Measurements from ENCODE around the gene DNAJC30.

The DNAJC30 gene

GRCh38 chr7:73650524-73650923, 32.7 kb downstream of the DNAJC30 start:
- H3K9me3 Mint-ChIP-seq, result no peaks in the 10 kb centered on the region
- peaks cover 68% of the 10 kb centered on the region for H3K27me3 Mint-ChIP-seq
- H3K4me3 Mint-ChIP-seq, result no peak overlapping the region
- no peak overlapping the region for H3K27ac Mint-ChIP-seq
- H3K4me1 Mint-ChIP-seq (ENCODE audit: low read depth), result peaks cover 4% of the 10 kb centered on the region
- H3K36me3 Mint-ChIP-seq (ENCODE audit: low read depth), result no peaks in the 10 kb centered on the region

DNA sequence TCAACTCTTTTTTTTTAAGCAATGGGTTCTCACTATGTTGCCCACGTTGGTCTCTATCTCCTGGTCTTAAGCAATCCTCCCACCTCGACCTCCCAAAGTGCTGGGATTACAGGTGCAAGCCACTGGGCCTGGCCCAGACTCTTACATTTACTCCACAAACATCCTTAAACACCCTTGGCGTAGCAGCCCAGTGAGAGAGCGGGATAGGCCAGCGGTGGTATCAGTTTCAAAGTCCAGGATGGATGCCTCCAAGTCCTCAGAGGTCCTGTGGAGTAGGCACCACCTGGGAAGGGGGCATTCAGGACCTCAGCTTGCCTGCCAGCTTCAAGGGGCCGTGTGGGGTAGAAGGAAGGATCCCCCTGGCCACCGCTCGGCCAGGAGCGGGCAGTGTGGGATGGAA, 33.7 kb downstream of the DNAJC30 start:
- no peak overlapping the region for H3K27ac Mint-ChIP-seq
- peaks cover 4% of the 10 kb centered on the region for H3K4me1 Mint-ChIP-seq (ENCODE audit: low read depth)
- H3K36me3 Mint-ChIP-seq (ENCODE audit: low read depth), result no peaks in the 10 kb centered on the region
- peaks cover 72% of the 10 kb centered on the region for H3K27me3 Mint-ChIP-seq
- H3K4me3 Mint-ChIP-seq, result no peak overlapping the region
- H3K9me3 Mint-ChIP-seq, result no peaks in the 10 kb centered on the region

GRCh38 chr7:73648593-73649332, 34.5 kb downstream of the DNAJC30 start:
- Mint-ChIP-seq H3K27ac (no peak overlapping the region), H3K27me3 (peaks cover 74% of the 10 kb centered on the region), H3K36me3 (ENCODE audit: low read depth) (no peaks in the 10 kb centered on the region), H3K4me1 (ENCODE audit: low read depth) (peaks cover 4% of the 10 kb centered on the region), H3K9me3 (no peaks in the 10 kb centered on the region), H3K4me3 (peak overlapping the region; percentile 14)

GRCh38 chr7:73647725-73648592, 35.3 kb downstream of the DNAJC30 start:
- Mint-ChIP-seq H3K27me3 (peaks cover 68% of the 10 kb centered on the region), H3K4me1 (ENCODE audit: low read depth) (peaks cover 4% of the 10 kb centered on the region), H3K4me3 (peak overlapping the region; percentile 14), H3K36me3 (ENCODE audit: low read depth) (no peaks in the 10 kb centered on the region), H3K9me3 (no peaks in the 10 kb centered on the region), H3K27ac (no peak overlapping the region)

DNA sequence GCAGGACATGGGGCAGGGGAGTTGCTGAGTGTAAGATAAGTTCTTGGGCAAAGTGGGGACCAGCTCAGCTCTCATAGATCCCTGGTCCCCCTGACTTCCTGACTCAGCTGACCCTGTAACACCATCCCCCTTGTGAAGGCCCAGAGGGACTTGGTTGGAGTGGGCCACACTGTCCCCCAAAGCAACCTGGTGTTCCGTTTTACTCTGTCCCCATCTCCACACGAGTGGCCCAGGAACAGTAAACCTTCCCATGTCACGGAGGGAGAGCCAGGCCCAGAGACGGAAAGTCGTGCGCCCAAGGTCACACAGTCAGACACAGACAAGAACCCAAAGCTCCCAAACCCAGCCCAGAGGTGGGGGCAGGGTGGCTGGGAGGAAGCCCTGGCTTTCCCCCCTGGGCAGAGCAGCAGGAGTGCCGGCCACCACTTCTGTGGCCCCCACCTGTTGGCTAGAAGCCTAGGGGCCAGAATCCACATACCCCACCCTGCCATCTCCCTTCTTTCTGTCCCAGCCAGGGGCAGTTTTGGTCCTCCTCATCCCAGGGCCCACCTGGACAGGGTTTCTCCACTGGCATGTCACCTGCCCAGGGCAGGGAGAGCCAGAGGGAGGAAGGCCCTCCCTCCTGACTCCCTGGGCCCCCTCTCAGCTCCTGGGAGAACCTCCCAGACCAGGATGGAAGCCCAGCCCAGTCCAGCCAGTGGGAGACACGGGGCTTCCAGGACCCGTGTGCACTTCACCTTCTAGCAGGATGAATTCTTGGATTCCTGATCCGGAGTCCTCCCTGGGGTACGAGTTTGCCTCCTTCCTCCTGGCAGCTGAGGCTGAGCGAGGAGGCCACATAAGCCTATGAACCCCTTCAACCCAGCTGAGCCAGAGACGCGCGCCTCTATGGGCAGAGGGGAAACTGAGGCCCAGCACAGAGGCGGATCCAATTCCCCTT, 36.2 kb downstream of the DNAJC30 start:
- no peak overlapping the region for H3K4me3 Mint-ChIP-seq
- H3K9me3 Mint-ChIP-seq, result peaks cover under 1% of the 10 kb centered on the region
- no peaks in the 10 kb centered on the region for H3K36me3 Mint-ChIP-seq (ENCODE audit: low read depth)
- no peaks in the 10 kb centered on the region for H3K4me1 Mint-ChIP-seq (ENCODE audit: low read depth)
- H3K27ac Mint-ChIP-seq, result no peak overlapping the region
- peaks cover 64% of the 10 kb centered on the region for H3K27me3 Mint-ChIP-seq

DNA sequence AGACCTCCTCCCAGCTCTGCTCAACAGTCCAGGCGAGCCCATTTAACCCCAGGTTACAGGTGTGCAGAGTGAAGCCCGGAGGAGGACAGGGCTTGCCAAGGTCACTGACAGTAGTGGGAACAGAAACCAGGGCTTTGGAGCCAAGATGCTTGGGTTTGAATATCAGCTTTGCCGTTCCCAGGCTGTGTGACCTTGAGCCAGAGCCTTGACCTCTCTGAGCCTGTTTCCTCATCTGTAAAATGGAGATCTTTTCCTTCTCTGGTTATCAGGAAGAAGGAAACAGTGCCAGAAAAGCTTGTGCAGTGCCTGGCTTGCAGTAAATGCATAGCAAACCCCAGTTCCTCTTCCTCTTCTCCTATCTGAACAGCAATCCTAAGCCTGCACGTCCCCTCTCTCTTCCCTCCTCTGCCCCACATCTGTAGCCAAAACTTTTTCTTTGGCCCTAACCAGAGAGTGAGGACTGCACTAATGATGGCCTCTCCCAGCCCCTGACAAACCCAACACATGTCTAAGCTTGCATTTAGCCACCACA, 37.5 kb downstream of the DNAJC30 start:
- peaks cover 59% of the 10 kb centered on the region for H3K27me3 Mint-ChIP-seq

GRCh38 chr7:73644688-73645286, 38.5 kb downstream of the DNAJC30 start:
- Mint-ChIP-seq H3K27me3 (peaks cover 50% of the 10 kb centered on the region), H3K27ac (no peak overlapping the region), H3K4me3 (no peak overlapping the region), H3K9me3 (peaks cover 4% of the 10 kb centered on the region), H3K36me3 (ENCODE audit: low read depth) (no peaks in the 10 kb centered on the region), H3K4me1 (ENCODE audit: low read depth) (no peaks in the 10 kb centered on the region)

More for the DNA sequence above, 37.5 kb downstream of the DNAJC30 start:
- no peak overlapping the region for H3K27ac Mint-ChIP-seq
- H3K9me3 Mint-ChIP-seq, result peaks cover 4% of the 10 kb centered on the region
- H3K36me3 Mint-ChIP-seq (ENCODE audit: low read depth), result no peaks in the 10 kb centered on the region
- no peaks in the 10 kb centered on the region for H3K4me1 Mint-ChIP-seq (ENCODE audit: low read depth)
- H3K4me3 Mint-ChIP-seq, result no peak overlapping the region

DNA sequence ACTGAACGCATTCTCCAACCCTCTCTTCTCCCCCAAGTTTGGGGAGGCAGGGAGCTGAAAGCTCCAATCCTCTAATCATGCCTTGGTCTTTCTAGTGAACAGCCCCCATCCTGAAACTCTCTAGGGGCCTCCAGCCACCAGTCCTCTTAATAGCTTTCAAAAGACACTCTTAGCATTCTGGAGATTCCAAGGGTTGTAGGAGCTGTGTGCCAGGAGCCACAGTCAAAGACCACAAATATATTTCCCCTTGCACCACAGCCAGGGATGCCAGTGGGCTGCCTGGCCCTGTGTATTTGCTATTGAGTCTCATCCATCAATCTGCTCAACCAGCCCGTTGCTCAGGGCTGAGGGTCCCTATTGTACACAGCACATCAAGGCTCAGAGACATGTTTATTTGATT, 40.4 kb downstream of the DNAJC30 start:
- H3K27ac Mint-ChIP-seq, result no peak overlapping the region
- H3K4me1 Mint-ChIP-seq (ENCODE audit: low read depth), result no peaks in the 10 kb centered on the region
- peaks cover 4% of the 10 kb centered on the region for H3K9me3 Mint-ChIP-seq
- no peak overlapping the region for H3K4me3 Mint-ChIP-seq
- no peaks in the 10 kb centered on the region for H3K36me3 Mint-ChIP-seq (ENCODE audit: low read depth)
- peaks cover 38% of the 10 kb centered on the region for H3K27me3 Mint-ChIP-seq

GRCh38 chr7:73638911-73639310, 44.3 kb downstream of the DNAJC30 start:
- H3K27ac Mint-ChIP-seq, result no peak overlapping the region
- H3K4me3 Mint-ChIP-seq, result no peak overlapping the region
- no peaks in the 10 kb centered on the region for H3K36me3 Mint-ChIP-seq (ENCODE audit: low read depth)
- peaks cover 4% of the 10 kb centered on the region for H3K9me3 Mint-ChIP-seq
- peaks cover 25% of the 10 kb centered on the region for H3K27me3 Mint-ChIP-seq
- peaks cover 4% of the 10 kb centered on the region for H3K4me1 Mint-ChIP-seq (ENCODE audit: low read depth)

- Mint-ChIP-seq H3K9me3 (no peaks in the 10 kb centered on the region), H3K4me3 (no peak overlapping the region), H3K27me3 (peaks cover 35% of the 10 kb centered on the region), H3K4me1 (ENCODE audit: low read depth) (peaks cover 4% of the 10 kb centered on the region), H3K27ac (peak overlapping the region; percentile 0), H3K36me3 (ENCODE audit: low read depth) (no peaks in the 10 kb centered on the region)
Observed at GRCh38 chr7:73635428-73636200, 47.6 kb downstream of the DNAJC30 start.

- peaks cover 4% of the 10 kb centered on the region for H3K4me1 Mint-ChIP-seq (ENCODE audit: low read depth)
- H3K27ac Mint-ChIP-seq, result no peak overlapping the region
- H3K27me3 Mint-ChIP-seq, result peaks cover 38% of the 10 kb centered on the region
- no peak overlapping the region for H3K4me3 Mint-ChIP-seq
- no peaks in the 10 kb centered on the region for H3K36me3 Mint-ChIP-seq (ENCODE audit: low read depth)
- no peaks in the 10 kb centered on the region for H3K9me3 Mint-ChIP-seq
Observed at GRCh38 chr7:73633844-73634243, 49.4 kb downstream of the DNAJC30 start.

GRCh38 chr7:73633323-73633722, 49.9 kb downstream of the DNAJC30 start:
- no peaks in the 10 kb centered on the region for H3K36me3 Mint-ChIP-seq (ENCODE audit: low read depth)
- peaks cover 4% of the 10 kb centered on the region for H3K4me1 Mint-ChIP-seq (ENCODE audit: low read depth)
- H3K27ac Mint-ChIP-seq, result no peak overlapping the region
- peaks cover 43% of the 10 kb centered on the region for H3K27me3 Mint-ChIP-seq
- H3K4me3 Mint-ChIP-seq, result no peak overlapping the region
- H3K9me3 Mint-ChIP-seq, result no peaks in the 10 kb centered on the region

DNA sequence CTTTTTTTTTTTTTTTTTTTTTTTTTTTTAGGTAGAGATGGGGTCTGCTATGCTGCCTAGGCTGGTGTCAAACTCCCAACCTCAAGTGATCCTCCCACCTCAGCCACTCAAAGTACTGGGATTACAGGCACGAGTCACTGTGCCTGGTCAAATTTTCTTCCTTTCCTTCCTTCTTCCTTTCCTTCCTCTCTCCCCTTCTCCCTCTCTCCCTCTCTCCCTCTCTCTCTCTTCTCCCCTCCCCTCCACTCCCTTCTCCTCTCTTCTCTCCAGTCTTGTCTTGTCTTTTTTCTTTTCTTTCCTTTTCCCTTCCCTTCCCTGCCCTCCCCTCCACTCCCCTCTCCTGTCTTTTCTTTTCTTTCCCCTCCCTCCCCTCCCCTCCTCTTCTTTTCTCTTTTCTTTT, 51.7 kb downstream of the DNAJC30 start:
- no peaks in the 10 kb centered on the region for H3K9me3 Mint-ChIP-seq
- H3K27me3 Mint-ChIP-seq, result peaks cover 49% of the 10 kb centered on the region

More for the DNA sequence above, 51.7 kb downstream of the DNAJC30 start:
- H3K36me3 Mint-ChIP-seq (ENCODE audit: low read depth), result no peaks in the 10 kb centered on the region
- H3K27ac Mint-ChIP-seq, result no peak overlapping the region
- H3K4me3 Mint-ChIP-seq, result no peak overlapping the region
- H3K4me1 Mint-ChIP-seq (ENCODE audit: low read depth), result peaks cover 4% of the 10 kb centered on the region

Measured in stimulated activated naive CD8-positive, alpha-beta T cell treated with anti-CD3 and anti-CD28 coated beads, Interleukin-15, Interleukin-2, amounts not matched to agents 100 ng/mL and 50 ng/mL, for 24 hours (primary cell).